H1 (cell line): ENCODE measurements around the gene GAB2. TPM values are rescaled to one million over a fixed set of nuclear protein-coding genes. Genes with fewer than 3 reads are reported as not detected.

ENCODE experiments used
- CTCF ChIA-PET: fragments of 300-600 bp; sonication (Branson Sonifier 250); formaldehyde crosslinking; loops from one replicate; lab custom pipeline; 2021; ENCODE audit not compliant: partially characterized antibody; lab: Charles Lee
- POLR2A ChIA-PET: fragments of 300-600 bp; sonication (Branson Sonifier 250); formaldehyde crosslinking; loops from one replicate; lab custom pipeline; 2021; ENCODE audit warnings: inconsistent platforms; ENCODE audit not compliant: partially characterized antibody; lab: Charles Lee
- DNase-seq, 2 experiments: peaks; one replicate each; pipeline versions ENCODE4 v3.0.0 to v3.0.0-alpha.2; 2010 to 2022; ENCODE audit warnings: low spot score in 2 of 2, low read depth in 1 of 2, mixed read lengths in 1 of 2
- FAIRE-seq: peaks from 2 replicates; lab custom pipeline; 2011; peaks lifted over from hg19 to GRCh38; lab: Jason Lieb, UNC
- H2AFZ ChIP-seq: 2 replicates; pipeline ENCODE4 v1.8.1; 2012; ENCODE audit warnings: low read length, inconsistent platforms
- H2AK5ac ChIP-seq: 2 replicates; pipeline ENCODE4 v1.6.1; 2013; ENCODE audit warnings: low read depth, low read length
- H2BK120ac ChIP-seq: replicated peaks from 2 replicates; pipeline ENCODE3; 2013; ENCODE audit warnings: low read depth, low read length, inconsistent platforms
- H2BK12ac ChIP-seq: 2 replicates; pipeline ENCODE4 v1.6.1; 2013; ENCODE audit warnings: low read depth, low read length
- H2BK15ac ChIP-seq: 2 replicates; pipeline ENCODE4 v1.6.1; 2013; ENCODE audit warnings: low read length
- H2BK20ac ChIP-seq: 2 replicates; pipeline ENCODE4 v1.6.1; 2013; ENCODE audit warnings: low read length
- H2BK5ac ChIP-seq: 2 replicates; pipeline ENCODE4 v1.6.1; 2013; ENCODE audit warnings: low read depth, low read length
- H3K14ac ChIP-seq: 2 replicates; pipeline ENCODE4 v1.6.1; 2013; ENCODE audit warnings: inconsistent platforms; ENCODE audit not compliant: insufficient read length
- H3K18ac ChIP-seq: 2 replicates; pipeline ENCODE4 v1.6.1; 2013; ENCODE audit warnings: low read length; ENCODE audit errors: extremely low read depth
- H3K23ac ChIP-seq: 2 replicates; pipeline ENCODE4 v1.6.1; 2013; ENCODE audit warnings: inconsistent platforms; ENCODE audit not compliant: insufficient read length
- H3K23me2 ChIP-seq: 2 replicates; pipeline ENCODE4 v1.6.1; 2013; ENCODE audit warnings: low read depth, low read length
- H3K27ac ChIP-seq: 2 replicates; pipeline ENCODE4 v1.6.1; 2011; ENCODE audit warnings: low read depth, low read length, inconsistent platforms
- H3K27me3 ChIP-seq, 4 experiments: replicated peaks in 1 of 4; 1 replicate in 1 of 4; 2 replicates in 3 of 4; pipeline versions ENCODE4 v1.6.1 to v1.8.1; 2011 to 2013; ENCODE audit warnings: low read length in 3 of 4, mild to moderate bottlenecking in 3 of 4, inconsistent platforms in 2 of 4, mixed read lengths in 2 of 4, moderate library complexity in 1 of 4; ENCODE audit not compliant: control insufficient read depth in 3 of 4, insufficient read depth in 3 of 4; ENCODE audit errors: extremely low read depth in 1 of 4
- H3K36me3 ChIP-seq, 4 experiments: 2 replicates each; pipeline versions ENCODE4 v1.6.1 to v1.8.1; 2011 to 2013; ENCODE audit warnings: mild to moderate bottlenecking in 4 of 4, low read length in 3 of 4, moderate library complexity in 2 of 4, control low read depth in 1 of 4, inconsistent platforms in 1 of 4; ENCODE audit not compliant: insufficient read depth in 4 of 4, control insufficient read depth in 2 of 4
- H3K4ac ChIP-seq: replicated peaks from 2 replicates; pipeline ENCODE3; 2013; ENCODE audit warnings: low read length, low read depth, mixed read lengths, inconsistent platforms; ENCODE audit not compliant: insufficient read length
- H3K4me1 ChIP-seq, 4 experiments: replicated peaks in 1 of 4; 1 replicate in 1 of 4; 2 replicates in 3 of 4; pipeline versions ENCODE4 v1.6.1 to v1.8.1; 2011 to 2013; ENCODE audit warnings: low read length in 3 of 4, inconsistent platforms in 2 of 4, mixed read lengths in 1 of 4; ENCODE audit not compliant: insufficient read depth in 4 of 4, control insufficient read depth in 3 of 4
- H3K4me2 ChIP-seq, 2 experiments: 2 replicates each; pipeline versions ENCODE4 v1.6.1 to v1.8.1; 2011 to 2013; ENCODE audit warnings: low read depth in 2 of 2, low read length in 2 of 2, control low read depth in 1 of 2, inconsistent platforms in 1 of 2, mild to moderate bottlenecking in 1 of 2; ENCODE audit not compliant: insufficient read depth in 1 of 2
- H3K4me3 ChIP-seq, 4 experiments: fragments of 200-600, 300-600 bp in 1 of 4; sonication (generic), shearing (Covaris generic), sonication (Bioruptor Twin) in 1 of 4; 2 replicates each; pipeline versions ENCODE4 v1.5.1 to v1.8.1; 2011 to 2016; ENCODE audit warnings: low read length in 4 of 4, low read depth in 3 of 4, control low read depth in 2 of 4, inconsistent platforms in 2 of 4, mild to moderate bottlenecking in 2 of 4, mixed read lengths in 1 of 4, moderate library complexity in 1 of 4; ENCODE audit not compliant: insufficient read depth in 2 of 4; ENCODE audit errors: extremely low read depth in 1 of 4
- H3K56ac ChIP-seq: replicated peaks from 2 replicates; pipeline ENCODE3; 2013; ENCODE audit warnings: low read depth, mild to moderate bottlenecking, mixed read lengths, low read length, inconsistent platforms; ENCODE audit not compliant: insufficient read length
- H3K79me1 ChIP-seq: 2 replicates; pipeline ENCODE4 v1.6.1; 2013; ENCODE audit warnings: low read depth, low read length, control low read depth
- H3K79me2 ChIP-seq, 2 experiments: 2 replicates each; pipeline versions ENCODE4 v1.6.1 to v1.8.1; 2012 to 2013; ENCODE audit warnings: low read length in 2 of 2, mild to moderate bottlenecking in 2 of 2, inconsistent platforms in 1 of 2; ENCODE audit not compliant: insufficient read depth in 2 of 2, control insufficient read depth in 1 of 2
- H3K9ac ChIP-seq, 4 experiments: replicated peaks in 1 of 4; 1 replicate in 1 of 4; 2 replicates in 3 of 4; pipeline versions ENCODE4 v1.6.1 to v1.8.1; 2011 to 2013; ENCODE audit warnings: low read depth in 3 of 4, low read length in 3 of 4, control low read depth in 2 of 4, mild to moderate bottlenecking in 2 of 4, moderate library complexity in 2 of 4, inconsistent platforms in 1 of 4; ENCODE audit errors: extremely low read depth in 1 of 4
- H3K9me3 ChIP-seq, 2 experiments: 2 replicates each; pipeline versions ENCODE4 v1.6.1 to v1.8.1; 2012 to 2013; ENCODE audit warnings: mild to moderate bottlenecking in 2 of 2, moderate library complexity in 2 of 2, control low read depth in 1 of 2, inconsistent platforms in 1 of 2, low read depth in 1 of 2, low read length in 1 of 2, mixed read lengths in 1 of 2; ENCODE audit not compliant: insufficient read depth in 2 of 2
- H4K20me1 ChIP-seq, 2 experiments: replicated peaks in 1 of 2; 2 replicates each; pipeline versions ENCODE3 to v1.8.1; 2011 to 2013; ENCODE audit warnings: inconsistent platforms in 2 of 2, low read length in 2 of 2, mild to moderate bottlenecking in 1 of 2; ENCODE audit not compliant: insufficient read depth in 2 of 2, control insufficient read depth in 1 of 2
- H4K5ac ChIP-seq: 2 replicates; pipeline ENCODE4 v1.6.1; 2013; ENCODE audit warnings: low read length, low read depth, mixed read lengths, inconsistent platforms; ENCODE audit not compliant: insufficient read length
- H4K8ac ChIP-seq: 2 replicates; pipeline ENCODE4 v1.8.0; 2013; ENCODE audit warnings: mild to moderate bottlenecking, moderate library complexity, low read length, inconsistent platforms; ENCODE audit not compliant: insufficient read depth; ENCODE audit errors: extremely low read depth
- H4K91ac ChIP-seq: replicated peaks from 2 replicates; pipeline ENCODE3; 2013; ENCODE audit warnings: low read length, mixed read lengths, inconsistent platforms; ENCODE audit not compliant: insufficient read length
- BRCA1 ChIP-seq: IDR thresholded peaks from 2 replicates; pipeline ENCODE4 v1.6.1; 2012; ENCODE audit warnings: low read depth, low read length, improper control_type of control experiment
- CHD2 ChIP-seq: IDR thresholded peaks from 2 replicates; pipeline ENCODE4 v1.6.1; 2012; ENCODE audit warnings: low read length, improper control_type of control experiment
- CREB1 ChIP-seq: IDR thresholded peaks from 2 replicates; pipeline ENCODE4 v1.6.1; 2012; ENCODE audit warnings: inconsistent platforms
- CTBP2 ChIP-seq: IDR thresholded peaks from 2 replicates; pipeline ENCODE4 v1.7.0; 2011; ENCODE audit warnings: borderline replicate concordance, mild to moderate bottlenecking, moderate library complexity, mixed read lengths, low read length; ENCODE audit not compliant: insufficient read depth, insufficient read length
- MAFK ChIP-seq: IDR thresholded peaks from 2 replicates; pipeline ENCODE4 v1.6.1; 2012; ENCODE audit warnings: low read depth, mild to moderate bottlenecking, improper control_type of control experiment, low read length
- POU5F1 ChIP-seq: IDR thresholded peaks from 2 replicates; pipeline ENCODE4 v1.6.1; 2011; ENCODE audit warnings: low read depth, mild to moderate bottlenecking, low read length, moderate library complexity
- RBBP5 ChIP-seq: IDR thresholded peaks from 2 replicates; pipeline ENCODE4 v1.7.1; 2012; ENCODE audit warnings: low read depth, mild to moderate bottlenecking, inconsistent platforms, low read length, moderate library complexity, borderline replicate concordance
- RFX5 ChIP-seq: IDR thresholded peaks from 2 replicates; pipeline ENCODE4 v1.6.1; 2011; ENCODE audit warnings: low read depth, low read length, improper control_type of control experiment, borderline replicate concordance
- TCF12 ChIP-seq: IDR thresholded peaks from 2 replicates; pipeline ENCODE4 v1.6.1; 2011; ENCODE audit warnings: low read depth, mild to moderate bottlenecking, low read length
- TEAD4 ChIP-seq: IDR thresholded peaks from 2 replicates; pipeline ENCODE4 v1.6.1; 2012; ENCODE audit warnings: low read depth, low read length, inconsistent platforms, mixed read lengths
- WGBS, 2 experiments: shearing (Covaris generic) in 1 of 2; methylation state at CpG; one replicate each; pipeline versions ENCODE4 v1.1.6 to v1.1.7; 2013 to 2015; ENCODE audit warnings: low lambda C conversion rate in 2 of 2, mixed read lengths in 2 of 2, inconsistent platforms in 1 of 2, low coverage in 1 of 2, missing lambda C conversion rate in 1 of 2; ENCODE audit not compliant: insufficient replicate concordance in 2 of 2, insufficient coverage in 1 of 2, insufficient read length in 1 of 2; ENCODE audit errors: extremely low coverage in 1 of 2, missing lambda C conversion rate in 1 of 2; 5-methylcytosine and 5-hydroxymethylcytosine counted together
- polyA plus RNA-seq, 7 experiments: library from polyadenylated mRNA; depleted of rRNA in 3 of 7; stranded (reverse) in 5 of 7; unstranded in 2 of 7; fragments of >200 nt in 5 of 7; fragments of 200-250 nt in 2 of 7; gene quantifications; 1 replicate in 5 of 7; 2 replicates in 1 of 7; 4 replicates in 1 of 7; pipeline versions ENCODE4 v1.2.1 to v1.2.3, GENCODE V29; 2011 to 2013; ENCODE audit warnings: missing spikeins in 2 of 7, mixed read lengths in 2 of 7
- total RNA-seq: library from RNA; stranded (reverse); fragmentation: NEBNext Ultra II Directional; extraction: Animal tissue kit (Norgen Biotek cat#: 25700); gene quantifications from 2 replicates; pipeline ENCODE4 v1.2.1, GENCODE V29; 2021

GAB2 gene
- total and polyA plus RNA-seq, 2 of the 8 experiments (the other 6 are each of a cell fraction or from before 2014, with no cell fraction given): 6.3 to 14.0 TPM

DNA sequence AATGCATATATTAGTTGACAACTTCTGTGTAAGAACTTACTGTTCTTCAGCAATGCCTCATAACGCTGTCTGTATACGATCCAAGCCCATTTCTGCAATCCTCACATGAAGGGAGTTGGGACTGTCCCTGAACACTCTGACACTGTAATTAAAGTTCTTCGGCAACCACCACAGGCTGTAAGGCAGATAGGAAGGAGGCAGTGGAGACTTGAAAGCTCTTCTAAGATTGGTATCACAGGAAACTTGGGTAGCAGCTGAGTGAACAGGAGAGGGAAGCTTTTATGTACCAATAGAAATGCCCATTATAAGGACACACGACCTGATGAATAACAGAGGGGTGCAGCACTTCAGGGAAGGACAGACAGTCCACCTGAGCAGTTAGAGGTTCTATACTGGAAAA, 12.0 kb upstream of the GAB2 start:
- Histone ChIP-seq H3K9me3 (no peaks in the 10 kb centered on the region), H3K4me1 (peaks cover 0 to 8% (median 3%) of the 10 kb centered on the region in 4 experiments; a peak in 3 of 7 replicates), H3K79me2 (no peaks in the 10 kb centered on the region), H4K91ac (no peak overlapping the region), H3K23ac (no peak overlapping the region), H2BK120ac (no peak overlapping the region), H2AK5ac (no peak overlapping the region), H2AFZ (no peak overlapping the region), H3K14ac (no peak overlapping the region), H3K56ac (no peak overlapping the region), H3K18ac (no peak overlapping the region), H2BK12ac (no peak overlapping the region), H2BK5ac (no peak overlapping the region), H3K27ac (no peak overlapping the region), H4K20me1 (no peaks in the 10 kb centered on the region), H3K4me2 (no peak overlapping the region), H4K5ac (no peak overlapping the region), H3K4me3 (no peak overlapping the region), H3K4ac (no peak overlapping the region), H3K23me2 (peaks cover 2% of the 10 kb centered on the region; the same call in 1 of the 2 replicates), H2BK15ac (no peak overlapping the region), H3K9ac (no peak overlapping the region), H3K27me3 (no peaks in the 10 kb centered on the region), H4K8ac (no peak overlapping the region), H2BK20ac (no peak overlapping the region), H3K36me3 (no peaks in the 10 kb centered on the region; a peak in 1 of 8 replicates), H3K79me1 (no peaks in the 10 kb centered on the region)
- CTCF ChIA-PET: interaction anchor here (0.6 to 6.4 kb wide), 9 partner anchors 10 to 218 kb away, joined by 3 to 87 read pairs (median 5); partner anchors contain the start of gene GAB2
- POLR2A ChIA-PET: interaction anchor here (5.9 kb wide), 1 partner anchor 11 kb away, joined by 33 read pairs; the partner anchor contains the start of gene GAB2
- TF ChIP-seq CREB1 (no peak), POU5F1 (no peak), BRCA1 (no peak), TCF12 (no peak), TEAD4 (no peak), MAFK (no peak), CHD2 (no peak), RBBP5 (no peak), RFX5 (no peak), CTBP2 (no peak)
- 83% methylated on average over 4 of the region's 4 CpGs; no CpG with 5 or more reads in 1 of the 2 experiments for WGBS, 2 experiments
- DNase-seq (no peak), FAIRE-seq (no peak)
